H9 (cell line): ENCODE results near the gene HELT. TPM values are rescaled to one million over a fixed set of nuclear protein-coding genes. Genes with fewer than 3 reads are reported as not detected.
A peak's percentile ranks its signal among the peaks of the same experiment; 100 is the strongest.

Experiments
- DNase-seq: peaks from one replicate; pipeline ENCODE4 v3.0.0-alpha.2; 2017
- H2AFZ ChIP-seq: one replicate; pipeline ENCODE4 v1.6.1; 2013; ENCODE audit warnings: mild to moderate bottlenecking, low read length, control low read depth, moderate library complexity
- H2AK5ac ChIP-seq: 2 replicates; pipeline ENCODE4 v1.6.1; 2013; ENCODE audit warnings: low read length, control low read depth, mixed read lengths; ENCODE audit not compliant: insufficient read length
- H2BK120ac ChIP-seq: one replicate; pipeline ENCODE4 v1.6.1; 2013; ENCODE audit warnings: low read depth, mild to moderate bottlenecking, low read length, control low read depth, inconsistent platforms; ENCODE audit not compliant: poor library complexity, severe bottlenecking
- H2BK12ac ChIP-seq: 2 replicates; pipeline ENCODE4 v1.6.1; 2013; ENCODE audit warnings: low read length, control low read depth, mixed read lengths, low read depth; ENCODE audit not compliant: insufficient read length
- H2BK15ac ChIP-seq: 2 replicates; pipeline ENCODE4 v1.6.1; 2013; ENCODE audit warnings: low read depth, low read length, control low read depth
- H2BK20ac ChIP-seq: one replicate; pipeline ENCODE4 v1.6.1; 2013; ENCODE audit warnings: low read depth, mild to moderate bottlenecking, low read length, control low read depth, inconsistent platforms; ENCODE audit not compliant: poor library complexity, severe bottlenecking
- H2BK5ac ChIP-seq: 2 replicates; pipeline ENCODE4 v1.6.1; 2013; ENCODE audit warnings: low read length, control low read depth, mixed read lengths; ENCODE audit not compliant: insufficient read length
- H3K14ac ChIP-seq: 2 replicates; pipeline ENCODE4 v1.6.1; 2013; ENCODE audit warnings: low read length, control low read depth; ENCODE audit not compliant: insufficient read depth
- H3K18ac ChIP-seq: 2 replicates; pipeline ENCODE4 v1.6.1; 2013; ENCODE audit warnings: low read depth, mild to moderate bottlenecking, mixed read lengths, low read length, control low read depth; ENCODE audit not compliant: insufficient read length
- H3K23ac ChIP-seq: 2 replicates; pipeline ENCODE4 v1.6.1; 2013; ENCODE audit warnings: low read length, control low read depth, mixed read lengths, low read depth; ENCODE audit not compliant: insufficient read length
- H3K23me2 ChIP-seq: 2 replicates; pipeline ENCODE4 v1.6.1; 2013; ENCODE audit warnings: low read depth, mild to moderate bottlenecking, mixed read lengths, low read length, control low read depth; ENCODE audit not compliant: insufficient read length, poor library complexity, severe bottlenecking
- H3K27ac ChIP-seq: 2 replicates; pipeline ENCODE4 v1.5.1; 2013; ENCODE audit warnings: low read length, control low read depth, mixed read lengths, low read depth; ENCODE audit not compliant: insufficient read length
- H3K27me3 ChIP-seq: 2 replicates; pipeline ENCODE4 v1.6.1; 2013; ENCODE audit warnings: low read length, control low read depth, inconsistent platforms; ENCODE audit not compliant: insufficient read depth
- H3K4ac ChIP-seq: 2 replicates; pipeline ENCODE4 v1.6.1; 2013; ENCODE audit warnings: low read depth, mild to moderate bottlenecking, control low read depth, inconsistent platforms, low read length, moderate library complexity
- H3K4me1 ChIP-seq: 2 replicates; pipeline ENCODE4 v1.6.1; 2013; ENCODE audit warnings: low read length, control low read depth, inconsistent platforms; ENCODE audit not compliant: insufficient read depth
- H3K4me2 ChIP-seq: 2 replicates; pipeline ENCODE4 v1.6.1; 2013; ENCODE audit warnings: low read length, control low read depth, mixed read lengths; ENCODE audit not compliant: insufficient read length, insufficient read depth
- H3K56ac ChIP-seq: 2 replicates; pipeline ENCODE4 v1.6.1; 2013; ENCODE audit warnings: low read depth, mild to moderate bottlenecking, mixed read lengths, low read length, control low read depth; ENCODE audit not compliant: insufficient read length
- H3K79me1 ChIP-seq: 2 replicates; pipeline ENCODE4 v1.6.1; 2013; ENCODE audit warnings: low read depth, mild to moderate bottlenecking, moderate library complexity, low read length, control low read depth, inconsistent platforms; ENCODE audit not compliant: insufficient read depth, poor library complexity, severe bottlenecking
- H3K79me2 ChIP-seq: 2 replicates; pipeline ENCODE4 v1.6.1; 2013; ENCODE audit warnings: low read length, control low read depth, inconsistent platforms; ENCODE audit not compliant: insufficient read depth
- H3K9ac ChIP-seq: 2 replicates; pipeline ENCODE4 v1.6.1; 2013; ENCODE audit warnings: low read length, control low read depth, mixed read lengths; ENCODE audit not compliant: insufficient read length; ENCODE audit errors: extremely low read depth
- H3K9me3 ChIP-seq: one replicate; pipeline ENCODE4 v1.6.1; 2013; ENCODE audit warnings: low read depth, low read length, inconsistent platforms; ENCODE audit not compliant: control insufficient read depth
- H3T11ph ChIP-seq: one replicate; pipeline ENCODE4 v1.6.1; 2013; ENCODE audit warnings: mild to moderate bottlenecking, low read length, control low read depth, inconsistent platforms
- H4K20me1 ChIP-seq: one replicate; pipeline ENCODE4 v1.6.1; 2013; ENCODE audit not compliant: control insufficient read depth, insufficient read length, insufficient read depth
- H4K5ac ChIP-seq: 2 replicates; pipeline ENCODE4 v1.6.1; 2013; ENCODE audit warnings: low read depth, mild to moderate bottlenecking, mixed read lengths, low read length, control low read depth; ENCODE audit not compliant: insufficient read length
- H4K8ac ChIP-seq: replicated peaks from 2 replicates; pipeline ENCODE4 v1.6.1; 2013; ENCODE audit warnings: low read length, control low read depth, mixed read lengths, low read depth; ENCODE audit not compliant: insufficient read length
- H4K91ac ChIP-seq: 2 replicates; pipeline ENCODE4 v1.6.1; 2013; ENCODE audit warnings: low read depth, mild to moderate bottlenecking, moderate library complexity, mixed read lengths, low read length, control low read depth; ENCODE audit not compliant: insufficient read length
- H3K27ac Mint-ChIP-seq, 3 experiments: 2 replicates in 2 of 3; 3 replicates in 1 of 3; pipeline ENCODE4 v1.8.0; 2020 to 2021; ENCODE audit warnings: mixed read lengths in 3 of 3, mild to moderate bottlenecking in 1 of 3, moderate library complexity in 1 of 3
- H3K27me3 Mint-ChIP-seq: 2 replicates; pipeline ENCODE4 v1.8.0; 2021; ENCODE audit warnings: low read depth, mild to moderate bottlenecking, moderate library complexity, mixed read lengths
- H3K36me3 Mint-ChIP-seq, 3 experiments: 2 replicates in 2 of 3; 3 replicates in 1 of 3; pipeline ENCODE4 v1.8.0; 2020 to 2021; ENCODE audit warnings: low read depth in 3 of 3, mixed read lengths in 3 of 3; ENCODE audit not compliant: insufficient read depth in 1 of 3
- H3K4me1 Mint-ChIP-seq, 2 experiments: 2 replicates each; pipeline ENCODE4 v1.8.0; 2020; ENCODE audit warnings: mixed read lengths in 2 of 2
- H3K4me3 Mint-ChIP-seq, 2 experiments: 2 replicates in 1 of 2; 3 replicates in 1 of 2; pipeline ENCODE4 v1.8.0; 2020 to 2021; ENCODE audit warnings: mild to moderate bottlenecking in 2 of 2, mixed read lengths in 2 of 2, moderate library complexity in 1 of 2
- H3K9me3 Mint-ChIP-seq, 2 experiments: 2 replicates in 1 of 2; 3 replicates in 1 of 2; pipeline ENCODE4 v1.8.0; 2020; ENCODE audit warnings: mild to moderate bottlenecking in 2 of 2, mixed read lengths in 2 of 2, moderate library complexity in 1 of 2
- WGBS: extraction: QIAGEN DNeasy Blood & Tissue Kit; methylation state at CpG from one replicate; pipeline ENCODE4 v1.1.7; 2013; ENCODE audit warnings: missing lambda C conversion rate, low lambda C conversion rate, mixed read lengths; ENCODE audit not compliant: insufficient read length; ENCODE audit errors: extremely low coverage; 5-methylcytosine and 5-hydroxymethylcytosine counted together
- total RNA-seq: library from RNA; stranded (reverse); gene quantifications from 2 replicates; pipeline ENCODE4 v1.2.1, GENCODE V29; 2021
- TF ChIP-seq, protein P1 (sequence below): fragments of 200-600 bp; sonication (generic); conservative IDR thresholded peaks from 3 replicates; pipeline ENCODE4 v1.8.0; 2021; ENCODE audit warnings: antibody characterized with exemption, mild to moderate bottlenecking

HELT gene
- total RNA-seq, 1 experiment from 2014 or later = not detected

DNA sequence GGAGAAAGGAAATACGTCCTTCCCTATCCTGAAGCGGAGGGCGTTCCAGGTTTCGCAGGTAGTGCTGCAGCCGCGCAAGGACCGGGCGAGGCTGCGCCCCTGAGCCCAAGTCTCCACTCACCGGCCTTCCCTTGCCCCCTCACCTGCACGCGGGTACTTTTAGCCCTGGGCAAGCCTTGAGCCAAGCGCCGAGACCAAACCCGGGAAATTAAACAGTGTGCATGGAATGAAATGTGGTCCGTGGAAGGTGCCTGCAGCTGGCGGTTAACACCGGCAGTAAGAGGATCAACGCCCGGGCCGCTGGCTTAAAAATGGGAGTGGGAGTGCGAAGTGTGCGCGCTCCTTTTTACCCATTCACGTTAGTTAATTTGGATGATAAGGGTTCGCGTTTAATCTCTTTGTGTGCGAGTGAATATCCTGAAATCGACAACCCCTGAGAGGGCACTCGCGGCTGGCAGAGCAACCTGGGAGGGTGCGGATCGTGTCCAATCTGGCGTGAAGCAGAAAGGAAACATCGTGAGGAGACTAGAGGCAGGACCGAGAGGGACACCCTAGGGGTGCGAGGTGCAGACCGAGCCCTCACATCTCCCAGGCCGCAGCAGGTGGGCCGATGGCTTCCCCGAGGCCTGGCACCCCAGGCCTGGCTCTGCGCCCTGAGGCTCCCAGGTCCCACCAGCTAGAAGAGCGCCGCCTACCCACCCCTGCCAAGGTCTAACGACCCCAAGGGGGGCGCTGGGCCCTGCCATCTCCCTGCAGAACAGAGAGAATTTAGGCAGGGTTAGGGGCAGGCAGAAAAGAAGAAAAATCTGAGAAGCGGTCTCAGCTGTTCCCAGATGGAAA is 2.0 kb upstream of the HELT start:
- Histone ChIP-seq H3K4me2 (peak overlapping the region; percentile 72), H2AFZ (no peak overlapping the region), H4K91ac (no peak overlapping the region), H3K4ac (no peak overlapping the region), H3K9me3 (no peaks in the 10 kb centered on the region), H2BK5ac (no peak overlapping the region), H3K14ac (no peak overlapping the region; the same call in 1 of the 2 replicates), H3K23ac (no peak overlapping the region), H3K27ac (no peak overlapping the region), H3K27me3 (peaks cover 87% of the 10 kb centered on the region), H3T11ph (no peak overlapping the region), H2BK12ac (no peak overlapping the region), H3K23me2 (peaks cover 21% of the 10 kb centered on the region), H4K20me1 (no peaks in the 10 kb centered on the region), H3K9ac (no peak overlapping the region), H3K4me1 (peaks cover 2% of the 10 kb centered on the region; the same call in 1 of the 2 replicates), H2BK15ac (no peak overlapping the region), H3K79me2 (no peaks in the 10 kb centered on the region), H4K8ac (no peak overlapping the region), H2AK5ac (no peak overlapping the region), H4K5ac (no peak overlapping the region), H3K18ac (no peak overlapping the region), H2BK120ac (no peak overlapping the region), H2BK20ac (no peak overlapping the region), H3K56ac (no peak overlapping the region), H3K79me1 (no peaks in the 10 kb centered on the region)
- Mint-ChIP-seq H3K4me1 (peaks cover 48 to 61% of the 10 kb centered on the region in 2 experiments), H3K36me3 (no peaks in the 10 kb centered on the region), H3K9me3 (peaks cover 0 to 8% of the 10 kb centered on the region in 2 experiments; a peak in 4 of 5 replicates), H3K27me3 (peaks cover 100% of the 10 kb centered on the region), H3K4me3 (peak overlapping the region; percentile 42 to 78), H3K27ac (no peak overlapping the region)
- DNase-seq = no peak
- WGBS = no CpG with 5 or more reads among the region's 47 CpGs
- TF ChIP-seq, protein P1, sequence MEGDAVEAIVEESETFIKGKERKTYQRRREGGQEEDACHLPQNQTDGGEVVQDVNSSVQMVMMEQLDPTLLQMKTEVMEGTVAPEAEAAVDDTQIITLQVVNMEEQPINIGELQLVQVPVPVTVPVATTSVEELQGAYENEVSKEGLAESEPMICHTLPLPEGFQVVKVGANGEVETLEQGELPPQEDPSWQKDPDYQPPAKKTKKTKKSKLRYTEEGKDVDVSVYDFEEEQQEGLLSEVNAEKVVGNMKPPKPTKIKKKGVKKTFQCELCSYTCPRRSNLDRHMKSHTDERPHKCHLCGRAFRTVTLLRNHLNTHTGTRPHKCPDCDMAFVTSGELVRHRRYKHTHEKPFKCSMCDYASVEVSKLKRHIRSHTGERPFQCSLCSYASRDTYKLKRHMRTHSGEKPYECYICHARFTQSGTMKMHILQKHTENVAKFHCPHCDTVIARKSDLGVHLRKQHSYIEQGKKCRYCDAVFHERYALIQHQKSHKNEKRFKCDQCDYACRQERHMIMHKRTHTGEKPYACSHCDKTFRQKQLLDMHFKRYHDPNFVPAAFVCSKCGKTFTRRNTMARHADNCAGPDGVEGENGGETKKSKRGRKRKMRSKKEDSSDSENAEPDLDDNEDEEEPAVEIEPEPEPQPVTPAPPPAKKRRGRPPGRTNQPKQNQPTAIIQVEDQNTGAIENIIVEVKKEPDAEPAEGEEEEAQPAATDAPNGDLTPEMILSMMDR = no peak; the same call in 2 of the 3 replicates
